A673 (cell line): ENCODE data around the gene KRT37.

Experiments used
- EZH2 ChIP-seq: fragments of 200-600 bp; sonication (generic); IDR thresholded peaks from 2 replicates; pipeline ENCODE4 v1.6.1; 2017; ENCODE audit warnings: borderline replicate concordance, low read depth, mild to moderate bottlenecking, mixed read lengths, antibody characterized with exemption, low read length; ENCODE audit not compliant: poor library complexity, severe bottlenecking
- TF ChIP-seq, protein P1 (sequence below): fragments of 300-800, 200-600 bp; sonication (generic); conservative IDR thresholded peaks from 2 replicates; pipeline ENCODE4 v1.5.1; 2017; ENCODE audit warnings: low read depth, mild to moderate bottlenecking, antibody characterized with exemption, low read length, moderate library complexity, mixed read lengths

DNA sequence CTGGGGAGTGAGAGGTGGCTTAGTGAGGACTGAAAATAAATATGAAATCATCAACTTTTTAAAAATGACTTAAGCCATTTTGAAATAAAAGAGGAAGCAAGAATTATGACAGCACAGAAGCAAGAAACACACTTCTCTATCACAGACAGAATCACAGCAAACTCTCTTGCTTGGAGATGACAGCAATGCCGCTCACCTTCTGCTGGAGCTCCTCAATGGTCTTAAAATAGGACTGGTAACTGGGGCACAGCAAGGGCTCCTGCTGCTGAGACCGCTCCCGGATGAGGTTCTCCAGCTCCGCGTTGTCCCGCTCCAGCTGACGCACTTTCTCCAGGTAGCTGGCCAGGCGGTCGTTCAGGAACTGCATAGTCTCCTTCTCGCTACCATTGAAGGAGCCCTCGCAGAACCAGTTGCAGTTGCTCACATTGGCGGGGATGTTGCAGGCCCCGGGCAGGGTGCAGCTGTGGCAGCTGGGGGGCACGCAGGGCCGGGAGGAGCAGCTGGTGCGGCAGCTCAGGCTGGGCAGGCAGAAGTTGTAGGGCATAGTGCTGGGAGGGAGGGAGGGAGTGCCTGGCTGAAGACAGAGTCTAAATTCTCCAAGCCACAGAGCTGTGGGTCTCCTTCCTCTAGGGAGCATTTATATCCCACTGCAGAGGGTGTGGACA, 27.3 kb downstream of the KRT37 start, which contains the start of gene KRT31:
- TF ChIP-seq, protein P1, sequence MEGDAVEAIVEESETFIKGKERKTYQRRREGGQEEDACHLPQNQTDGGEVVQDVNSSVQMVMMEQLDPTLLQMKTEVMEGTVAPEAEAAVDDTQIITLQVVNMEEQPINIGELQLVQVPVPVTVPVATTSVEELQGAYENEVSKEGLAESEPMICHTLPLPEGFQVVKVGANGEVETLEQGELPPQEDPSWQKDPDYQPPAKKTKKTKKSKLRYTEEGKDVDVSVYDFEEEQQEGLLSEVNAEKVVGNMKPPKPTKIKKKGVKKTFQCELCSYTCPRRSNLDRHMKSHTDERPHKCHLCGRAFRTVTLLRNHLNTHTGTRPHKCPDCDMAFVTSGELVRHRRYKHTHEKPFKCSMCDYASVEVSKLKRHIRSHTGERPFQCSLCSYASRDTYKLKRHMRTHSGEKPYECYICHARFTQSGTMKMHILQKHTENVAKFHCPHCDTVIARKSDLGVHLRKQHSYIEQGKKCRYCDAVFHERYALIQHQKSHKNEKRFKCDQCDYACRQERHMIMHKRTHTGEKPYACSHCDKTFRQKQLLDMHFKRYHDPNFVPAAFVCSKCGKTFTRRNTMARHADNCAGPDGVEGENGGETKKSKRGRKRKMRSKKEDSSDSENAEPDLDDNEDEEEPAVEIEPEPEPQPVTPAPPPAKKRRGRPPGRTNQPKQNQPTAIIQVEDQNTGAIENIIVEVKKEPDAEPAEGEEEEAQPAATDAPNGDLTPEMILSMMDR = no peak
- TF ChIP-seq EZH2 = no peak
